Prostate gland (tissue), 2 donors: Measurements from ENCODE around the gene GSKIP. TPM values are rescaled to one million over a fixed set of nuclear protein-coding genes. Genes with fewer than 3 reads are reported as not detected.

Source experiments
- DNase-seq: peaks from one replicate; pipeline ENCODE4 v3.0.0-alpha.2; 2019; ENCODE audit warnings: low spot score
- H3K27ac ChIP-seq, 2 donors: fragments of 200-600 bp; sonication (generic); 2 replicates each; pipeline ENCODE4 v1.5.1; 2017 to 2019
- H3K27me3 ChIP-seq: fragments of 200-600 bp; sonication (generic); replicated peaks from 2 replicates; pipeline ENCODE4 v1.5.1; 2019; ENCODE audit not compliant: insufficient read depth
- H3K36me3 ChIP-seq, 2 donors: fragments of 200-600 bp; sonication (generic); 1 replicate in 1 of 2; 2 replicates in 1 of 2; pipeline versions ENCODE4 v1.5.1 to v1.8.1; 2017 to 2019
- H3K4me1 ChIP-seq: fragments of 200-600 bp; sonication (generic); replicated peaks from 2 replicates; pipeline ENCODE4 v1.5.1; 2019
- H3K4me3 ChIP-seq, 2 donors: fragments of 200-600 bp; sonication (generic); 2 replicates each; pipeline ENCODE4 v1.5.1; 2017 to 2019
- H3K9me3 ChIP-seq: fragments of 200-600 bp; sonication (generic); 2 replicates; pipeline ENCODE4 v1.5.1; 2017
- CTCF ChIP-seq, 4 experiments: fragments of 200-600 bp in 2 of 4; fragments of 450-650 bp in 2 of 4; sonication (generic) in 2 of 4; IDR thresholded peaks; 1 replicate in 3 of 4; 2 replicates in 1 of 4; pipeline ENCODE4 v1.5.1; 2016 to 2019; ENCODE audit warnings: antibody characterized with exemption in 4 of 4, mild to moderate bottlenecking in 2 of 4, moderate library complexity in 2 of 4
- POLR2A ChIP-seq: fragments of 450-650 bp; IDR thresholded peaks from one replicate; pipeline ENCODE4 v1.6.1; 2016; ENCODE audit warnings: antibody characterized with exemption, mild to moderate bottlenecking
- POLR2AphosphoS5 ChIP-seq: sonication (generic); formaldehyde crosslinking; IDR thresholded peaks from one replicate; pipeline ENCODE4 v1.6.1; 2017; ENCODE audit warnings: antibody characterized with exemption
- WGBS: methylation state at CpG from one replicate; pipeline ENCODE4 v1.1.5; 2018; 5-methylcytosine and 5-hydroxymethylcytosine counted together
- intact Hi-C: fragments of 100-400 bp; cut with DNase I; formaldehyde crosslinking; loops from one replicate; pipeline ENCODE4 v1.14.2; 2022
- total RNA-seq, 2 donors: library from RNA; depleted of rRNA; stranded (reverse); fragments of >200 nt; gene quantifications; one replicate each; pipeline ENCODE4 v1.1.0, GENCODE V29; 2016

Gene GSKIP
- total RNA-seq, 2 donors from 2014 or later, result 10.7 to 28.9 TPM

- H3K36me3 ChIP-seq, result no peaks in the 10 kb centered on the region
- H3K27ac ChIP-seq, result no peak overlapping the region
- H3K4me3 ChIP-seq, result no peak overlapping the region
- H3K4me1 ChIP-seq, result no peaks in the 10 kb centered on the region
- 96% methylated on average over 7 of the region's 7 CpGs for WGBS
- TF ChIP-seq POLR2AphosphoS5 (no peak), CTCF (IDR thresholded peaks at IDR 0.05) (no peak), POLR2A (no peak)
- H3K27me3 ChIP-seq, result no peaks in the 10 kb centered on the region
- no peaks in the 10 kb centered on the region for H3K9me3 ChIP-seq
- DNase-seq, result no peak
- intact Hi-C loops, result no loop called here
Observed at GRCh38 chr14:96349286-96350075, 13.8 kb upstream of the GSKIP start.

- Histone ChIP-seq H3K4me1 (no peaks in the 10 kb centered on the region), H3K27ac (no peak overlapping the region), H3K9me3 (no peaks in the 10 kb centered on the region), H3K27me3 (no peaks in the 10 kb centered on the region), H3K36me3 (no peaks in the 10 kb centered on the region), H3K4me3 (no peak overlapping the region)
- 67% methylated on average over 3 of the region's 3 CpGs for WGBS
- TF ChIP-seq POLR2A (no peak), POLR2AphosphoS5 (no peak), CTCF (IDR thresholded peaks at IDR 0.05) (no peak)
- intact Hi-C loops, result no loop called here
- no peak for DNase-seq
Observed at GRCh38 chr14:96351986-96352385, 11.3 kb upstream of the GSKIP start.

GRCh38 chr14:96352708-96353107 is 10.6 kb upstream of the GSKIP start:
- H3K4me1 ChIP-seq, result no peaks in the 10 kb centered on the region
- no peaks in the 10 kb centered on the region for H3K9me3 ChIP-seq
- no peak for TF ChIP-seq POLR2A
- no peak for TF ChIP-seq CTCF (IDR thresholded peaks at IDR 0.05)
- no peak for TF ChIP-seq POLR2AphosphoS5
- WGBS, result 40% methylated on average over 2 of the region's 2 CpGs
- intact Hi-C loops, result no loop called here
- no peaks in the 10 kb centered on the region for H3K27me3 ChIP-seq
- no peak for DNase-seq
- H3K4me3 ChIP-seq, result no peak overlapping the region
- H3K36me3 ChIP-seq, result no peaks in the 10 kb centered on the region
- no peak overlapping the region for H3K27ac ChIP-seq

GRCh38 chr14:96354246-96354645 is 9.1 kb upstream of the GSKIP start:
- no peaks in the 10 kb centered on the region for H3K4me1 ChIP-seq
- no peaks in the 10 kb centered on the region for H3K9me3 ChIP-seq
- no peak overlapping the region for H3K4me3 ChIP-seq
- WGBS, result 95% methylated on average over 4 of the region's 4 CpGs
- TF ChIP-seq CTCF (IDR thresholded peaks at IDR 0.05), result no peak
- no peak for TF ChIP-seq POLR2AphosphoS5
- TF ChIP-seq POLR2A, result no peak
- no peaks in the 10 kb centered on the region for H3K27me3 ChIP-seq
- intact Hi-C loops, result no loop called here
- H3K27ac ChIP-seq, result no peak overlapping the region
- no peak for DNase-seq
- no peaks in the 10 kb centered on the region for H3K36me3 ChIP-seq

GRCh38 chr14:96357216-96357615 is 6.1 kb upstream of the GSKIP start:
- 88% methylated on average over 3 of the region's 3 CpGs for WGBS
- DNase-seq, result no peak
- peaks cover 4% of the 10 kb centered on the region for H3K4me1 ChIP-seq
- H3K27me3 ChIP-seq, result no peaks in the 10 kb centered on the region
- H3K4me3 ChIP-seq, result no peak overlapping the region
- H3K27ac ChIP-seq, result no peak overlapping the region
- TF ChIP-seq CTCF (IDR thresholded peaks at IDR 0.05) (no peak), POLR2A (no peak), POLR2AphosphoS5 (no peak)
- H3K36me3 ChIP-seq, result no peaks in the 10 kb centered on the region
- no peaks in the 10 kb centered on the region for H3K9me3 ChIP-seq
- intact Hi-C loops, result no loop called here
